Transverse colon (tissue), 4 donors: ENCODE results near the gene CALML3. TPM values are rescaled to one million over a fixed set of nuclear protein-coding genes. Genes with fewer than 3 reads are reported as not detected.

Experiments
- DNase-seq: peaks from one replicate; pipeline ENCODE4 v3.0.0-alpha.2; 2019
- H3K27ac ChIP-seq, 4 donors: fragments of 200-600 bp; sonication (generic); 2 replicates each; pipeline ENCODE4 v1.5.1; 2016 to 2018; ENCODE audit warnings: inconsistent platforms in 4 of 4
- H3K27me3 ChIP-seq: fragments of 200-600 bp; sonication (generic); 2 replicates; pipeline ENCODE4 v1.5.1; 2017; ENCODE audit warnings: inconsistent platforms
- H3K36me3 ChIP-seq, 4 donors: fragments of 200-600 bp; sonication (generic); 2 replicates each; pipeline ENCODE4 v1.5.1; 2017 to 2019; ENCODE audit warnings: inconsistent platforms in 4 of 4
- H3K4me1 ChIP-seq, 4 donors: fragments of 200-600 bp; sonication (generic); 2 replicates each; pipeline ENCODE4 v1.5.1; 2017 to 2020; ENCODE audit warnings: inconsistent platforms in 4 of 4
- H3K4me3 ChIP-seq, 4 donors: fragments of 200-600 bp; sonication (generic); 1 replicate in 1 of 4; 2 replicates in 3 of 4; pipeline versions ENCODE4 v1.5.1 to v1.6.1; 2017 to 2019; ENCODE audit warnings: inconsistent platforms in 4 of 4
- H3K9me3 ChIP-seq, 2 donors: fragments of 200-600 bp; sonication (generic); 2 replicates each; pipeline ENCODE4 v1.5.1; 2017 to 2019; ENCODE audit warnings: inconsistent platforms in 2 of 2
- CTCF ChIP-seq, 5 experiments: fragments of 200-600 bp in 3 of 5; fragments of 450-650 bp in 2 of 5; sonication (generic) in 3 of 5; IDR thresholded peaks; 1 replicate in 2 of 5; 2 replicates in 3 of 5; pipeline ENCODE4 v1.5.1; 2016 to 2017; ENCODE audit warnings: antibody characterized with exemption in 5 of 5, inconsistent platforms in 3 of 5, mild to moderate bottlenecking in 2 of 5, moderate library complexity in 1 of 5
- EP300 ChIP-seq: sonication (generic); formaldehyde crosslinking; IDR thresholded peaks from one replicate; pipeline ENCODE4 v1.6.1; 2017; ENCODE audit warnings: antibody characterized with exemption, low read depth
- POLR2A ChIP-seq: fragments of 450-650 bp; IDR thresholded peaks from one replicate; pipeline ENCODE4 v1.6.1; 2016; ENCODE audit warnings: antibody characterized with exemption, mild to moderate bottlenecking, moderate library complexity
- POLR2AphosphoS5 ChIP-seq, 3 donors: sonication (generic); formaldehyde crosslinking; IDR thresholded peaks; one replicate each; pipeline ENCODE4 v1.6.1; 2016; ENCODE audit warnings: antibody characterized with exemption in 3 of 3
- WGBS, 2 donors: methylation state at CpG; one replicate each; pipeline ENCODE4 v1.1.5; 2018; ENCODE audit warnings: low coverage in 1 of 2; 5-methylcytosine and 5-hydroxymethylcytosine counted together
- in situ Hi-C, 4 donors: fragments of 200-750 bp; cut with MboI; loops; one replicate each; pipeline versions ENCODE4 v1.15.0 to v1.15.1; 2017; ENCODE audit warnings: low sequenced_read_pairs in 3 of 4, low pct_ligation_motif_present in 1 of 4, low pct_unique_long_range_greater_than_20kb in 1 of 4
- intact Hi-C: fragments of 100-400 bp; cut with DNase I; formaldehyde crosslinking; loops from one replicate; pipeline ENCODE4 v1.15.1; 2023; ENCODE audit warnings: low total_unique reads
- total RNA-seq, 4 donors: library from RNA; depleted of rRNA; stranded (reverse); fragments of >200 nt; gene quantifications; one replicate each; pipeline ENCODE4 v1.1.0, GENCODE V29; 2016

CALML3 gene
- total RNA-seq, 4 donors from 2014 or later: not detected

GRCh38 chr10:5485948-5486852 lies 38.6 kb upstream of the CALML3 start:
- no peaks in the 10 kb centered on the region for H3K9me3 ChIP-seq
- no peak for TF ChIP-seq POLR2AphosphoS5 (IDR thresholded peaks at IDR 0.05)
- no peak for TF ChIP-seq CTCF (IDR thresholded peaks at IDR 0.05)
- TF ChIP-seq EP300: no peak
- no peak for TF ChIP-seq POLR2A
- WGBS, 2 donors: 59 to 62% methylated on average over 7 to 13 of the region's 13 CpGs
- H3K27me3 ChIP-seq: no peaks in the 10 kb centered on the region
- peak overlapping the region in 1 of 4 donors; percentile 5 for H3K4me3 ChIP-seq
- H3K27ac ChIP-seq: peak overlapping the region; percentile 91 to 95 (median 92)
- in situ Hi-C loops: no loop called here
- intact Hi-C loops: loop anchor here (5.0 kb wide), 1 partner anchor 1151 kb away; no protein-coding TSS in a partner anchor
- no peaks in the 10 kb centered on the region for H3K36me3 ChIP-seq
- DNase-seq: no peak
- H3K4me1 ChIP-seq: peaks cover 0 to 17% (median 8%) of the 10 kb centered on the region in 4 donors

- no peak for DNase-seq
- in situ Hi-C loops (no loop called here), intact Hi-C loops (loop anchor here (5.0 kb wide), 1 partner anchor 1150 kb away; no protein-coding TSS in a partner anchor)
- Histone ChIP-seq H3K27ac (peak overlapping the region; percentile 91 to 95 (median 92)), H3K36me3 (no peaks in the 10 kb centered on the region), H3K4me3 (peak overlapping the region in 1 of 4 donors; percentile 5), H3K27me3 (no peaks in the 10 kb centered on the region), H3K4me1 (peaks cover 0 to 17% (median 8%) of the 10 kb centered on the region in 4 donors), H3K9me3 (no peaks in the 10 kb centered on the region)
- TF ChIP-seq POLR2AphosphoS5 (IDR thresholded peaks at IDR 0.05): no peak
- no peak for TF ChIP-seq CTCF (IDR thresholded peaks at IDR 0.05)
- no peak for TF ChIP-seq POLR2A
- no peak for TF ChIP-seq EP300
- 43 to 56% methylated on average over 1 to 9 of the region's 9 CpGs for WGBS, 2 donors
These were observed 37.9 kb upstream of the CALML3 start for GRCh38 chr10:5486853-5487235.

- Histone ChIP-seq H3K27ac (peak overlapping the region; percentile 91 to 95 (median 92)), H3K4me3 (peak overlapping the region in 1 of 4 donors; percentile 12), H3K27me3 (no peaks in the 10 kb centered on the region), H3K9me3 (no peaks in the 10 kb centered on the region), H3K36me3 (no peaks in the 10 kb centered on the region), H3K4me1 (peaks cover 0 to 17% (median 8%) of the 10 kb centered on the region in 4 donors)
- TF ChIP-seq CTCF (IDR thresholded peaks at IDR 0.05) (peak in 2 of 5 experiments; percentile 30 to 31), POLR2AphosphoS5 (IDR thresholded peaks at IDR 0.05) (peak; percentile 30 to 80 (median 63)), POLR2A (peak; percentile 82), EP300 (peak; percentile 66)
- intact Hi-C loops: loop anchor here (5.0 kb wide), 1 partner anchor 1149 kb away; no protein-coding TSS in a partner anchor
- 67 to 70% methylated on average over 2 to 24 of the region's 27 CpGs for WGBS, 2 donors
- peak; percentile 91 for DNase-seq
- in situ Hi-C loops: no loop called here
These were observed 36.2 kb upstream of the CALML3 start for GRCh38 chr10:5488272-5489161.

- 77 to 100% methylated on average over 2 to 4 of the region's 4 CpGs for WGBS, 2 donors
- intact Hi-C loops (no loop called here), in situ Hi-C loops (no loop called here)
- H3K27ac ChIP-seq: no peak overlapping the region
- H3K9me3 ChIP-seq: no peaks in the 10 kb centered on the region
- no peaks in the 10 kb centered on the region for H3K27me3 ChIP-seq
- TF ChIP-seq EP300 (no peak), POLR2A (no peak), POLR2AphosphoS5 (IDR thresholded peaks at IDR 0.05) (no peak)
- no peak overlapping the region for H3K4me3 ChIP-seq
- no peaks in the 10 kb centered on the region for H3K36me3 ChIP-seq
- peaks cover 0 to 21% (median 8%) of the 10 kb centered on the region in 4 donors for H3K4me1 ChIP-seq
- no peak for DNase-seq
These were observed 34.7 kb upstream of the CALML3 start for GRCh38 chr10:5490032-5490431.
